ENCODE data around the gene TPP1. TPM values are rescaled to one million over a fixed set of nuclear protein-coding genes. Genes with fewer than 3 reads are reported as not detected.

Gene TPP1
- total RNA-seq, 4 donors from 2014 or later, result 13.9 to 43.4 (median 19.6) TPM

DNA sequence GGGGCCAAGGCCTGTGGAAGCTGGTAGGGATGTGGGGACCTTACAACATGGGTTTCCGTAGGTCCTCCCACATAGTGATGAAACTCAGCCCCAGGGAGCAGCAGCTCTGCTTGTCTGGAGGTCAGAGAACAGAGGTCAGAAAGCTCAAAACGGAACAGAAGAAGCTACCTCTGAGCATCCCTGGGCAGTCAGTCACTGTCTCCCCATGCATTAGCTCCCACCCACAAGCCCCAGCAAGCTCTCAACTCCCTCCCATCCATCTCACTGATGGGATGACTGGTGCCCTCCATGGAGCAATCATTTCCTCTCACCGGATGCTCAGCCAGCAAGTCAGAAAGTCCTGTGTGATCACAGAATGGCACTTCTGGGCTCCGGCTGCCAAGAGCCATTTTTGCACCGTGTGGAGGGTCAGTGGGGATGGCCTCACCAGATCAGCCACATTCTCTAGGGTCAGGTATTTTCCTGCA lies 1.9 kb downstream of the TPP1 start:
- H3K4me3 ChIP-seq, result no peak overlapping the region
- ATAC-seq (no peak), DNase-seq (no peak)
- H3K4me1 ChIP-seq, result peaks cover 15 to 24% of the 10 kb centered on the region in 2 donors
- peaks cover 0 to 21% of the 10 kb centered on the region in 2 donors for H3K36me3 ChIP-seq
- peak overlapping the region in 1 of 4 donors; percentile 92 for H3K27ac ChIP-seq
- intact Hi-C loops (cut with DNase I; ENCODE audit: low total_unique reads) (loop anchor here (5.0 to 10.0 kb wide), 4 partner anchors 135 to 957 kb away; partner anchors contain the start of genes ARFIP2, CAVIN3, SMPD1 and TIMM10B), in situ Hi-C loops (cut with MboI; ENCODE audit: low sequenced_read_pairs in 4 of 4) (loop anchor here in 1 of 4 donors (10.0 kb wide), 1 partner anchor 383 kb away; the partner anchor contains the start of genes CNGA4 and FHIP1B)
- H3K27me3 ChIP-seq, result no peaks in the 10 kb centered on the region
- H3K9me3 ChIP-seq, result no peaks in the 10 kb centered on the region
- no peak for TF ChIP-seq POLR2A (IDR thresholded peaks at IDR 0.05)
- TF ChIP-seq, protein P1, sequence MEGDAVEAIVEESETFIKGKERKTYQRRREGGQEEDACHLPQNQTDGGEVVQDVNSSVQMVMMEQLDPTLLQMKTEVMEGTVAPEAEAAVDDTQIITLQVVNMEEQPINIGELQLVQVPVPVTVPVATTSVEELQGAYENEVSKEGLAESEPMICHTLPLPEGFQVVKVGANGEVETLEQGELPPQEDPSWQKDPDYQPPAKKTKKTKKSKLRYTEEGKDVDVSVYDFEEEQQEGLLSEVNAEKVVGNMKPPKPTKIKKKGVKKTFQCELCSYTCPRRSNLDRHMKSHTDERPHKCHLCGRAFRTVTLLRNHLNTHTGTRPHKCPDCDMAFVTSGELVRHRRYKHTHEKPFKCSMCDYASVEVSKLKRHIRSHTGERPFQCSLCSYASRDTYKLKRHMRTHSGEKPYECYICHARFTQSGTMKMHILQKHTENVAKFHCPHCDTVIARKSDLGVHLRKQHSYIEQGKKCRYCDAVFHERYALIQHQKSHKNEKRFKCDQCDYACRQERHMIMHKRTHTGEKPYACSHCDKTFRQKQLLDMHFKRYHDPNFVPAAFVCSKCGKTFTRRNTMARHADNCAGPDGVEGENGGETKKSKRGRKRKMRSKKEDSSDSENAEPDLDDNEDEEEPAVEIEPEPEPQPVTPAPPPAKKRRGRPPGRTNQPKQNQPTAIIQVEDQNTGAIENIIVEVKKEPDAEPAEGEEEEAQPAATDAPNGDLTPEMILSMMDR (IDR thresholded peaks at IDR 0.05 in 4 of 5, conservative IDR thresholded peaks at IDR 0.05 in 1 of 5), result no peak

DNA sequence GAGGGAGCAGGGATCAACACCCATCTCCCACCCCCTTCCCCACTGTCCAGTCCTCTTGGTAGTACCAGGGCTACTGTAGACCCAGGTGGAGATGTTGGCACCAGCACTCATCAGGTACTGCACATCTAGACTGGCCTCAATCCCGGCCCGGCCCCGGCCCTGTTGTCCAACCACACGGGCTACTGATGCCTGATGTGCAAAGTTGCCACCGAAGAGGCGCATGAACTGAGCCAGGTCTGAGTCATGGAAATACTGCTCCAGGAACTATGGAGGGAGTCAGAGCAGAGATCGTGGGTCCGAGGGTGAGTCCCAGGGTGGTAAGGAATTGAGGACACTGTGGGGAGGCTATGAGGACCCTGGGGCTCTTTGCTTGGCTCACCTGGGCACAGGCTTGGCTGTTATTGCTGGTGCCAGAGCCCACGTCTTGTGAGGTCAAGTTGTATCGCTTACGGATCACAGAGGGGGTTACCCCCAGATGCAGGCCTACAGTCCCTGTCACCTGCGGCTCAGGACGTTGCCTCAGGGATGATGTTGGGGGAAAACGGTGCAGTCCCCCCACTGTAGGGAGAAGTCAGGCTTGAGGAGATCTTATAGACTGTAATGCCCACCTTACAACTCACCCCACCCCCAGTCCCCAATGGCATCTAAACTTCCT lies 2.5 kb downstream of the TPP1 start:
- Histone ChIP-seq H3K4me1 (peaks cover 15 to 24% of the 10 kb centered on the region in 2 donors), H3K27me3 (no peaks in the 10 kb centered on the region), H3K27ac (no peak overlapping the region), H3K4me3 (no peak overlapping the region), H3K9me3 (no peaks in the 10 kb centered on the region), H3K36me3 (peaks cover 0 to 21% of the 10 kb centered on the region in 2 donors)
- no peak for ATAC-seq
- in situ Hi-C loops (cut with MboI; ENCODE audit: low sequenced_read_pairs in 4 of 4) (loop anchor here in 1 of 4 donors (10.0 kb wide), 1 partner anchor 382 kb away; the partner anchor contains the start of genes CNGA4 and FHIP1B), intact Hi-C loops (cut with DNase I; ENCODE audit: low total_unique reads) (loop anchor here (5.0 to 10.0 kb wide), 4 partner anchors 134 to 958 kb away; partner anchors contain the start of genes ARFIP2, CAVIN3, SMPD1 and TIMM10B)
- no peak for TF ChIP-seq POLR2A (IDR thresholded peaks at IDR 0.05)
- TF ChIP-seq, protein P1 (IDR thresholded peaks at IDR 0.05 in 4 of 5, conservative IDR thresholded peaks at IDR 0.05 in 1 of 5), result no peak
- no peak for DNase-seq

DNA sequence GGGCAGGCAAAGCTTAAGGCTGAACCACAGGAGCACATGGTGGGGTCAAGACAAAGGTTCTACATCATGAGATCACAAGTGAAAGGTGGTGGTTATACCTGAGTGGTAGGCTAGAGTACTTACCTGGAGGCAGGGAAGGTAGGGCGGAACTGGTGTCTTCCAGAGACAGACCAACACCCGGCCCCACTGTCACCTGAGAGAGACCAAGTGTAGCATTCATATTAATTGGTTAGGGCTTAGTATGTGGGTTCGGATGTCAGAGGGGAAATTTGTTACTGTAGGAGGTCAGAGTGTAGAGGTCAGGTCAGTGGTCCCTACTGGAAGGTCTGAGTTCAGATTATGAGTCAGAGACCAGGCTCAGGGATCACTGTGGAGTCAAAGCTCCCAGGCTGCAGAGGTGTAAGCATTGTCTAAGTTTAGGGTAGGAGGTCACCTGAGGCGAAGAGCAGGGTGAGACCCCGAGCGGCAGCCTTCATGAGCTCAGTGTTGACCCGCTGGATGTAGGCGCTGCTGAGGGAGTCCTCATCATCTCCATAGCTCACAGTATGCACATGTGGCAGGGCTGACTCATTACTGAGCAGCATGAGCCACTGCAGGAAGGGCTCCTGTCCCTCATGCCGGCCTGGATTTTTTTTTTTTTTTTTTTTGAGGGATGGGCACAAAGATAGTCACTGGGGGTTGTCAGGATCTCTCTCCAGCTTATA lies 3.2 kb downstream of the TPP1 start:
- Histone ChIP-seq H3K4me1 (peaks cover 22 to 29% of the 10 kb centered on the region in 2 donors), H3K4me3 (no peak overlapping the region), H3K9me3 (no peaks in the 10 kb centered on the region), H3K27ac (no peak overlapping the region), H3K27me3 (no peaks in the 10 kb centered on the region), H3K36me3 (peaks cover 0 to 22% of the 10 kb centered on the region in 2 donors)
- DNase-seq (no peak), ATAC-seq (no peak)
- intact Hi-C loops (cut with DNase I; ENCODE audit: low total_unique reads), result loop anchor here (5.0 to 10.0 kb wide), 4 partner anchors 134 to 959 kb away; partner anchors contain the start of genes ARFIP2, CAVIN3, SMPD1 and TIMM10B
- TF ChIP-seq, protein P1 (IDR thresholded peaks at IDR 0.05 in 4 of 5, conservative IDR thresholded peaks at IDR 0.05 in 1 of 5), result no peak
- TF ChIP-seq POLR2A (IDR thresholded peaks at IDR 0.05), result no peak
- in situ Hi-C loops (cut with MboI; ENCODE audit: low sequenced_read_pairs in 4 of 4), result loop anchor here in 1 of 4 donors (10.0 kb wide), 1 partner anchor 381 kb away; the partner anchor contains the start of genes CNGA4 and FHIP1B

DNA sequence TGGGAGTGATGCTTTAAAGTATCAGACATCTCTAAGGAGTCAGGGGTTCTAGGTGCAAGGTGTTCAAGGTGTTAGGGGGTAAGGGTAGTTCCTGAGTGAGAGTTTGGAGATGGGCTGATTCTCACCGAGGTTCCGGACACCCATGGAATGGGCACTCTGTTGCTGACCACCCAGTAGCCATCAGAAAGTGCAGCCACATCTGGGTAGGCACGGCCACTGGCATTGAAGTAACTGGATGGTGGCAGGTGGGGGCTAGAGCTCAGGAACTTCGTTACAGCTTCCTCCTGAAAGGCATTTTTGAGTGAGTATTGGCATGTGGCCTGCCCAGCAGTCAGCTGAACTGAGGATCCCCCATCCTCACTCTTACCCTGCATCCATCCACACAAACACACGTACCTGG lies 4.2 kb downstream of the TPP1 start:
- Histone ChIP-seq H3K27ac (no peak overlapping the region), H3K36me3 (peaks cover 0 to 32% of the 10 kb centered on the region in 2 donors), H3K4me3 (no peak overlapping the region), H3K9me3 (no peaks in the 10 kb centered on the region), H3K4me1 (peaks cover 24 to 30% of the 10 kb centered on the region in 2 donors), H3K27me3 (no peaks in the 10 kb centered on the region)
- no peak for TF ChIP-seq POLR2A (IDR thresholded peaks at IDR 0.05)
- TF ChIP-seq, protein P1 (IDR thresholded peaks at IDR 0.05 in 4 of 5, conservative IDR thresholded peaks at IDR 0.05 in 1 of 5), result no peak
- DNase-seq, result no peak
- intact Hi-C loops (cut with DNase I; ENCODE audit: low total_unique reads) (loop anchor here (5.0 to 10.0 kb wide), 4 partner anchors 133 to 960 kb away; partner anchors contain the start of genes ARFIP2, CAVIN3, SMPD1 and TIMM10B), in situ Hi-C loops (cut with MboI; ENCODE audit: low sequenced_read_pairs in 4 of 4) (loop anchor here in 1 of 4 donors (10.0 kb wide), 1 partner anchor 380 kb away; the partner anchor contains the start of genes CNGA4 and FHIP1B)
- ATAC-seq, result no peak
